Fibroblast of the aortic adventitia (primary cell): ENCODE results near the gene KLHL29. TPM values are rescaled to one million over a fixed set of nuclear protein-coding genes. Genes with fewer than 3 reads are reported as not detected.

Source experiments
- DNase-seq: peaks from one replicate; pipeline ENCODE4 v3.0.0-alpha.2; 2010; ENCODE audit warnings: low read depth
- H3K4me3 ChIP-seq: 2 replicates; pipeline ENCODE4 v1.5.1; 2011; ENCODE audit warnings: low read depth, mild to moderate bottlenecking, control low read depth, low read length, moderate library complexity
- CTCF ChIP-seq: IDR thresholded peaks from 2 replicates; pipeline ENCODE4 v1.5.1; 2011; ENCODE audit warnings: mild to moderate bottlenecking, low read length, control low read depth, inconsistent platforms; ENCODE audit not compliant: insufficient read depth
- total RNA-seq: library from RNA; depleted of rRNA; stranded (reverse); fragments of >200 nt; gene quantifications from 2 replicates; pipeline ENCODE4 v1.2.3, GENCODE V29; 2012; ENCODE audit warnings: low replicate concordance

Gene KLHL29
- total RNA-seq, 1 donor: 4.7 TPM

GRCh38 chr2:23693606-23693951 lies 308.6 kb downstream of the KLHL29 start:
- TF ChIP-seq CTCF: no peak
- DNase-seq: no peak
- H3K4me3 ChIP-seq: no peak overlapping the region

- no peak for DNase-seq
- H3K4me3 ChIP-seq: no peak overlapping the region
- no peak for TF ChIP-seq CTCF
Observed at GRCh38 chr2:23694058-23695045, 309.4 kb downstream of the KLHL29 start.

GRCh38 chr2:23695214-23695889 lies 310.4 kb downstream of the KLHL29 start:
- no peak for DNase-seq
- no peak overlapping the region for H3K4me3 ChIP-seq
- no peak for TF ChIP-seq CTCF

GRCh38 chr2:23695890-23696751 lies 311.1 kb downstream of the KLHL29 start:
- no peak for DNase-seq

GRCh38 chr2:23696752-23697045 lies 311.7 kb downstream of the KLHL29 start:
- DNase-seq: no peak
- no peak overlapping the region for H3K4me3 ChIP-seq
- TF ChIP-seq CTCF: no peak

More at GRCh38 chr2:23695890-23696751, 311.1 kb downstream of the KLHL29 start:
- no peak overlapping the region for H3K4me3 ChIP-seq
- TF ChIP-seq CTCF: no peak

- no peak for TF ChIP-seq CTCF
- no peak overlapping the region for H3K4me3 ChIP-seq
- DNase-seq: peak; percentile 16
Observed at GRCh38 chr2:23697256-23698075, 312.5 kb downstream of the KLHL29 start.
